Forelimb muscle (tissue), 1 donor: ENCODE data around the gene BEGAIN. TPM values are rescaled to one million over a fixed set of nuclear protein-coding genes. Genes with fewer than 3 reads are reported as not detected.

Experiments used
- DNase-seq: peaks from one replicate; pipeline ENCODE4 v3.0.0-alpha.2; 2013; ENCODE audit warnings: low read depth
- polyA plus RNA-seq: library from polyadenylated mRNA; unstranded; fragments of 120-200 nt; gene quantifications from one replicate; pipeline ENCODE4 v1.2.1, GENCODE V29; 2013; ENCODE audit not compliant: insufficient read length

The BEGAIN gene
- polyA plus RNA-seq, 1 donor = 4.5 TPM

- no peak for DNase-seq
Measured at GRCh38 chr14:100551056-100551455, 36.2 kb downstream of the BEGAIN start.

- DNase-seq = no peak
Measured at GRCh38 chr14:100549834-100550625, 37.2 kb downstream of the BEGAIN start.

- DNase-seq = no peak
Measured at GRCh38 chr14:100548939-100549338, 38.3 kb downstream of the BEGAIN start.

- no peak for DNase-seq
Measured at GRCh38 chr14:100548295-100548655, 38.9 kb downstream of the BEGAIN start.

- peak; percentile 26 for DNase-seq
Measured at GRCh38 chr14:100547633-100548294, 39.5 kb downstream of the BEGAIN start.

- no peak for DNase-seq
Measured at GRCh38 chr14:100546051-100546443, 41.2 kb downstream of the BEGAIN start.

- no peak for DNase-seq
Measured at GRCh38 chr14:100545359-100545758, 41.9 kb downstream of the BEGAIN start.

GRCh38 chr14:100544506-100545141 is 42.6 kb downstream of the BEGAIN start:
- no peak for DNase-seq

GRCh38 chr14:100543471-100544455 is 43.5 kb downstream of the BEGAIN start:
- DNase-seq = no peak

- DNase-seq = no peak
Measured at GRCh38 chr14:100542619-100543205, 44.5 kb downstream of the BEGAIN start.

GRCh38 chr14:100541621-100542560 is 45.3 kb downstream of the BEGAIN start:
- no peak for DNase-seq

GRCh38 chr14:100540926-100541620 is 46.1 kb downstream of the BEGAIN start:
- no peak for DNase-seq

GRCh38 chr14:100540141-100540925 is 46.9 kb downstream of the BEGAIN start:
- no peak for DNase-seq

- DNase-seq = no peak
Measured at GRCh38 chr14:100539766-100540140, 47.5 kb downstream of the BEGAIN start.

- DNase-seq = no peak
Measured at GRCh38 chr14:100539003-100539660, 48.1 kb downstream of the BEGAIN start.

- no peak for DNase-seq
Measured at GRCh38 chr14:100538351-100539002, 48.7 kb downstream of the BEGAIN start.
